GM06990 (cell line): ENCODE results near the gene MLLT10.

Source experiments
- DNase-seq: peaks from one replicate; pipeline ENCODE4 v3.0.0-alpha.2; 2011; ENCODE audit not compliant: insufficient read length; ENCODE audit errors: extremely low read depth
- H3K27me3 ChIP-seq: replicated peaks from 2 replicates; pipeline ENCODE4 v1.6.0; 2011; ENCODE audit warnings: low read length; ENCODE audit not compliant: control insufficient read depth, insufficient read depth
- H3K36me3 ChIP-seq: 2 replicates; pipeline ENCODE4 v1.5.1; 2011; ENCODE audit warnings: low read length; ENCODE audit not compliant: control insufficient read depth, insufficient read depth
- H3K4me3 ChIP-seq: replicated peaks from 2 replicates; pipeline ENCODE4 v1.5.1; 2011; ENCODE audit warnings: low read depth, mild to moderate bottlenecking, control low read depth, low read length
- CTCF ChIP-seq: IDR thresholded peaks from 2 replicates; pipeline ENCODE4 v1.5.1; 2011; ENCODE audit warnings: low read length, control low read depth, mild to moderate bottlenecking, inconsistent platforms; ENCODE audit not compliant: insufficient read depth, poor library complexity, severe bottlenecking

Gene MLLT10

GRCh38 chr10:21737106-21737505, 203.1 kb downstream of the MLLT10 start:
- no peak for TF ChIP-seq CTCF
- no peaks in the 10 kb centered on the region for H3K27me3 ChIP-seq
- no peak overlapping the region for H3K4me3 ChIP-seq
- DNase-seq, result no peak
- peaks cover 18% of the 10 kb centered on the region for H3K36me3 ChIP-seq

- no peak for DNase-seq
- no peak for TF ChIP-seq CTCF
- Histone ChIP-seq H3K27me3 (no peaks in the 10 kb centered on the region), H3K4me3 (no peak overlapping the region), H3K36me3 (peaks cover 20% of the 10 kb centered on the region)
Observed at GRCh38 chr10:21740989-21741388, 207.0 kb downstream of the MLLT10 start.

- Histone ChIP-seq H3K36me3 (peaks cover 16% of the 10 kb centered on the region), H3K27me3 (no peaks in the 10 kb centered on the region), H3K4me3 (no peak overlapping the region)
- TF ChIP-seq CTCF, result no peak
- DNase-seq, result no peak
Observed at GRCh38 chr10:21742740-21743412, 208.8 kb downstream of the MLLT10 start.

- H3K36me3 ChIP-seq, result peaks cover 10% of the 10 kb centered on the region
- H3K4me3 ChIP-seq, result no peak overlapping the region
- H3K27me3 ChIP-seq, result no peaks in the 10 kb centered on the region
- no peak for TF ChIP-seq CTCF
- DNase-seq, result no peak
Observed at GRCh38 chr10:21744223-21744622, 210.2 kb downstream of the MLLT10 start.

- no peak for TF ChIP-seq CTCF
- H3K36me3 ChIP-seq, result peaks cover 10% of the 10 kb centered on the region
- no peak for DNase-seq
- no peak overlapping the region for H3K4me3 ChIP-seq
- H3K27me3 ChIP-seq, result no peaks in the 10 kb centered on the region
Observed at GRCh38 chr10:21746118-21746517, 212.1 kb downstream of the MLLT10 start.

GRCh38 chr10:21747809-21748208, 213.8 kb downstream of the MLLT10 start:
- no peak overlapping the region for H3K4me3 ChIP-seq
- TF ChIP-seq CTCF, result no peak
- H3K36me3 ChIP-seq, result peaks cover 8% of the 10 kb centered on the region
- no peaks in the 10 kb centered on the region for H3K27me3 ChIP-seq
- no peak for DNase-seq
